ENCODE measurements around the gene VSIG10L2. TPM values are rescaled to one million over a fixed set of nuclear protein-coding genes. Genes with fewer than 3 reads are reported as not detected.

Gene VSIG10L2
- total RNA-seq, 1 donor from 2014 or later: not detected

GRCh38 chr11:125935618-125936199 lies 10.1 kb upstream of the VSIG10L2 start:
- DNase-seq (ENCODE audit: low read depth): no peak
- no peak for TF ChIP-seq CTCF (conservative IDR thresholded peaks at IDR 0.05; ENCODE audit: low read depth, low read length)

GRCh38 chr11:125938418-125938817 lies 7.4 kb upstream of the VSIG10L2 start:
- TF ChIP-seq CTCF (conservative IDR thresholded peaks at IDR 0.05; ENCODE audit: low read depth, low read length): no peak
- no peak overlapping the region for H3K4me3 ChIP-seq (ENCODE audit: low read depth, low read length)
- DNase-seq (ENCODE audit: low read depth): no peak

More at GRCh38 chr11:125935618-125936199, 10.1 kb upstream of the VSIG10L2 start:
- H3K4me3 ChIP-seq (ENCODE audit: low read depth, low read length): no peak overlapping the region

DNA sequence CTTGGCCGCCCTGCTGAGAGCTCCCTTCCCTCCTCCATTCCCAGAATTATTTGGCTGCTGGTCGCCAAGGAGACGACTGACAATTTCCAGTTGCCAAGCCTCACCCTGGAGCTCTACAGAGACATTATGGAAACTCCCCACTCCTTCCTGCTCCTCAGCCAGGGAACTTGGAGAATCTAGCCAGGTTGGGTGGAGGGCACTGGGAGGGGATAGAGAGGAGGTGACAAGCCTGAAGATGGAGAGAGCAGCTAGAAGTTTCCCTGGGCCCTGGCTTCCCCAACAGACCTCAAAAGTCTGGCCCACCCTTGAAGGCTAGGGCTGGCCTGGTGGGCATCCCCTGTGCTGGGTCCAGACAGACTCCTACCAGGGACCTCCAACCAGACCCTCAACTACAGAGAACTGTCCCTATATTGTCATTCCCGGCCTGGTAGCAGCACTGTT lies 6.7 kb upstream of the VSIG10L2 start:
- no peak for DNase-seq (ENCODE audit: low read depth)
- no peak for TF ChIP-seq CTCF (conservative IDR thresholded peaks at IDR 0.05; ENCODE audit: low read depth, low read length)
- H3K4me3 ChIP-seq (ENCODE audit: low read depth, low read length): no peak overlapping the region

DNA sequence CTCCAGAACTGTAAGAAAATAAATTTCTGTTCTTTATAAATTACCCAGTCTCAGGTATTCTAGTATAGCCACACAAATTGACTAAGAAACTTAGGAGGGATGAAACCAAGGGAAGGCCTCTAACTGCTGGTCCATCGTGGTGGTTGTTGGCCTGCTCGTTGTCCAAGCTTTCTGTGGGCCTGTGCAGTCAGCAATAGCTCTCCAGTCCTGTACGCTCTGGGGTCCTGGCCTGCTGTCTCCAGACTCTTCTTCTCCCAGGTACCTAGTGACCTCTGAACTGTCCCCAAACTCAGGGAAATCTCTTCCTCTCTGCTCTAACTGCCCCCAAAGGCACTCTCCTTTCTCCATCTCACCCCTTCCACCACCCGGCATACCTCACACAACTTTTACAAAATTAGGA lies 5.7 kb upstream of the VSIG10L2 start:
- DNase-seq (ENCODE audit: low read depth): no peak
- no peak for TF ChIP-seq CTCF (conservative IDR thresholded peaks at IDR 0.05; ENCODE audit: low read depth, low read length)
- no peak overlapping the region for H3K4me3 ChIP-seq (ENCODE audit: low read depth, low read length)

DNA sequence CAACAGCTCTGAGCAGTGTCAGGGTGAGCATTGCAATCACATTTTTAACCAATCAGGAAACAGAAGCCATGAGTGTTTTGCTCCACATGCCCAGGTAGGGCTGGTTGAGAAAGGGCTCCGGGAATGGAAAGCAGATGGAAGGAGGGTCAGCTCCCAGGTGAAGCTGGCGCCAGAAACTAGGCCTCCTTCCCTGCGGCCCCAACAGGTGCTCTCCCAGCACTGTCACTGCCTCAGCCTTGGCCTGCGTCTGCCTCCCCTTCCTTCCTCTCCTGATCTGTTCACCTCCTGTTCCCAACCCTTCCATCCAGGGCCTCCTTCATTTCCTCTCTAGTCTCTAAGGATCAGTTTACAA lies 4.6 kb upstream of the VSIG10L2 start:
- no peak overlapping the region for H3K4me3 ChIP-seq (ENCODE audit: low read depth, low read length)
- no peak for TF ChIP-seq CTCF (conservative IDR thresholded peaks at IDR 0.05; ENCODE audit: low read depth, low read length)
- no peak for DNase-seq (ENCODE audit: low read depth)

DNA sequence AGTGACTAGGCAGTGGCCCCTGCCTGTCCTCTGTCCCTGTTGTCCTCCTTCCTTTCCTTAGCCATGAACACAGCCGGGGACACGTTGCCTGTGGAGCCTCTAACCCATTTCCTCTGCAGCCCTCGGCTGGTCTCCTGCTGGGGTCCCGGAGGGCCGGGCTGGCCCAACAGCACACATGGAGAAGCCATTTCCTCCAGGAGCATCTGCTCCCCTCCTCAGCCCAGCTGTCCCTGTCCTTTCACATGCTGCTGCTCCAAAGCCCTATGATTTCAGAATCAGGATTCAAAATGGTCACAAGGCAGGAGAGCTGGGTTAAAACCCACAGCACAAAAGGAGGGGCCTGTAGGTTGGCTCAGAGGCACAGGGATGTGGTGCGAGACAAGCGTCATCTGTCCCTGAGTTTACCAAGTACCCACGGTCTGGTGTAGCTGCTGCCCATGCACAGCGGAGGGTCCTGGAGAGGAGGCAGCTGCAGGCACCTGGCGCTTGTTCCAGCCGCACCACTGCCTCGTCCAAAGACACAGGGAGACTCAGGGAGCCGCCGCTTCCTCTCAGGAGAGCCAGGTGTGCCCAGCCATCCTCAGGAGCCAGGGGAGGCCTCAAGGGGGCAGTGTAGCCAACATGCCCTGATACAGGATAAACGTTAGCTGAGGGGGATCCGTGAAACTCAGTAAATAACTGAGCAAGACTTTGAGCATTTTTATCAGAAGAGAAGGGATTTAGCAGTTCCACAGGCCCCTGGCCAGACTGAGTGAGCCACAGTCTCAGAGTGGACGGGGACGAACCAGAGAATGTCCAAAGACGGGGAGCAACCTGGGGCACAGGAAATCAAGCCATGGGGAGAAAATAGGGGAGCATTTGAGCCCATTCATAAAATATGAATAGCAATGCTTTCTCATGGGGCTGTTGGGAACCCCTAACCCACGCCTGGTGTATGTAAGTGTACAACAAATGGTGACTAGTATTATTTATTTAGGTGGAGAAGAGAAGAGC lies 3.9 kb upstream of the VSIG10L2 start:
- no peak for DNase-seq (ENCODE audit: low read depth)
- H3K4me3 ChIP-seq (ENCODE audit: low read depth, low read length): no peak overlapping the region
- TF ChIP-seq CTCF (conservative IDR thresholded peaks at IDR 0.05; ENCODE audit: low read depth, low read length): peak; percentile 93
